Stimulated activated CD4-positive, alpha-beta T cell treated with anti-CD3 and anti-CD28 coated beads, Interleukin-2, amount 100 ng/mL, for 48 hours (primary cell): ENCODE measurements around the gene PHF12.
"Not testable (repeated sequence)": the region's sequence is repeated elsewhere in the genome, so short reads cannot be mapped to it uniquely, and the experiment has no call there.

Experiments used
- DNase-seq, 2 donors: peaks; one replicate each; pipeline ENCODE4 v3.0.0-alpha.2; 2020

PHF12 gene

DNA sequence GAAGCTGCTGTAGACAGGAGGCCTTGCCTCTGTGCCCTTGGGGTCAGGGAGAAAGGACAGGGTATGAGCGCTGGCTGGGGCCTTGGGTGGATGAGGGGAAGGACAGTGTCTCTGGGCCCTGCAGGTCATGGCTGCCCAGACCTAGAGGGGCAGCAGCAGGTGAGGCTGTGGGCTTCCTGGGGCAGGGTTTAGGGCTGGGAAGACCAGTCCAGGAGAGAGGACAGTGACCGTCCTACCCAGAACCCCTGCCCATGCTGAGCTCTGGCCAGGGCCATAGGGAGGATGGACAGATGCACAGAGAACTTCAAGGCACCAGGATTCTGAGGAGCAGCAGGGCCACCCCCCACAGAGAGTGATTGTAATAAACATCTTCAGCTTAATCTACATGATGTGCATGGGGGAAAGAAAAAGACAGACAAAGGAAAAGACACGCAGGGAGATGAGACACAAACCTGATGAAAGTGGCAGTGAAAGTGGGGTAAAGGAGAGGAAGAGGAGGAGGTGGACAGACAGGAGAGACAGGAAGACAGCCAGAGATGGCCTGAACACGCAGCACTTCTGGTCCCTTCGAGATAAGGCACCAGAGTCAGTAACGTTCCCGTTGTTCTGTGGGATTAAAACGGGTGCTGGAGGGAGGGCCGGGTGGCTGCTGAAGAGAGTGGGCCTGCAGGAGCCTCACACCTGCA is 71.3 kb downstream of the PHF12 start:
- DNase-seq = no peak

DNA sequence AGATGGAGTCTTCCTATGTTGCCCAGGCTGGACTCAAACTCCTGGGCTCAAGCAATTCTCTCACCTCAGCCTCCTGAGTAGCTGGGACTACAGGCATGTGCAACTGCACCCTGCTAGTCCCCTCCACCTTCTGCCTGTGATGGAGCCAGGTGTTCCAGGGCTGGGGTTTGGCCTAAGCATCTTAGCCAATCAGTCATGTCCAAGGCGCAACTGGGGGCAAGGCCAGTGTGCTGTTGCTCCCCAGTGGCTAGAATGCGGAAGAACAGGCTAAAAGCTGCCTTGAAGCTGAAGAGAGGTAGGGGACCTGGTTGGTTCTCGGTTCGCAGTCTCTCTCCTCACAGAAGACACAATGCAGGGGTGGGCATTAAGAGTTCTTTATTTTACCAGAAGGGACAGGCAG is 72.3 kb downstream of the PHF12 start:
- DNase-seq = no peak

DNA sequence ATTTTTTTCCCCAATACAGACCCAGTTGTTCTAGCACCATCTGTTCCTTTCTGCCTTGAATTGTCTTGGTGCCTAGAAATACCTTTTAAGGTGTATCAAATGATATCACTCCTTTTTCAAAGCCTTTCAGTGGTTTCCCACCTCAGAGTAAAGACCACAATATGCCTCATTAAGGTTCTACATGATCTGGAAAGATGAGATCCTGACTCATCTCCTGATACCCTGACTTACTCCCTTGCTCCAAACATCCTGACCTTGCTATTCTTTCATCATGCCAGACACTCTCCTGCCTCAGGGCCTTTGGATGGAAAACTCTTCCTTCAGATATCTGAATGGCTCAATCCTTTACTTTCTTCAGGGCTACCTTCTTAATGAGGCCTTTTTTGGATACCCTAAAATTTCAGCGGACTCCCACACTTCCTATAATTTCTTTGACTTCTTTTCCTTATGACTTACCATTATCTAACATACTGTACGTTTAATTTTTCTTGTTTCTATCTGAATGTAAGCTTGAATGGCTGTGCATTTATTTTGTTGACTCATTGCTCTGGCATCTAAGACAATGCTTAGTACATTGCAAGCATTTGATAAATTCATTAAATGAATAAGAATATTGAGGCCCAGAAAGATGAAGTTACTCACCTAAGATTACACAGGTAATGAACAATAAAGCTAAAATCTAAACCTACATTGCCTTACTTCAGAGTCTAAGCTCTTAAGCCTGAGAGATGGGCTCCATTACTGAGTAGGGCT is 73.0 kb downstream of the PHF12 start:
- DNase-seq = no peak

DNA sequence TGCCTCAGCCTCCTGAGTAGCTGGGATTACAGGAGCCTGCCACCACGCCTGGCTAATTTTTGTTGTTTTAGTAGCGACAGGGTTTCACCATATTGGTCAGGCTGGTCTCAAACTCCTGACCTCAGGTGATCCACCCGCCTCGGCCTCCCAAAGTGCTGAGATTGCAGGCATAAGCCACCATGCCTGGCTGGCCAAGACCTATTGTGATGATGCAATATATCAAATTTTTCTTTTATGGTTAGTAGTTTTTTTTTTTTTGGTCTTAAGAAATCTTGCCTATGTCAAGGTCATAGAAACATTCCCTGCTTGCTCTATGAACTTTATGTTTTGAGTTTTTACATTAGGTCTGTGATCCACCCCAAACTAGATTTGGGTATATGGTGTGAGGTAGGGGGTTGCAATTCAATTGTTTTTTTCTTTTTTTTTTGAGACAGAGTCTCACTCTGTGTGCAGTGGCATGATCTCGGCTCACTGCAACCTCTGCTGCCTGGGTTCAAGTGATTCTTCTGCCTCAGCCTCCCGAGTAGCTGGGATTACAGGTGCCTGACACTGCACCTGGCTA is 74.1 kb downstream of the PHF12 start:
- DNase-seq = not testable (repeated sequence)

DNA sequence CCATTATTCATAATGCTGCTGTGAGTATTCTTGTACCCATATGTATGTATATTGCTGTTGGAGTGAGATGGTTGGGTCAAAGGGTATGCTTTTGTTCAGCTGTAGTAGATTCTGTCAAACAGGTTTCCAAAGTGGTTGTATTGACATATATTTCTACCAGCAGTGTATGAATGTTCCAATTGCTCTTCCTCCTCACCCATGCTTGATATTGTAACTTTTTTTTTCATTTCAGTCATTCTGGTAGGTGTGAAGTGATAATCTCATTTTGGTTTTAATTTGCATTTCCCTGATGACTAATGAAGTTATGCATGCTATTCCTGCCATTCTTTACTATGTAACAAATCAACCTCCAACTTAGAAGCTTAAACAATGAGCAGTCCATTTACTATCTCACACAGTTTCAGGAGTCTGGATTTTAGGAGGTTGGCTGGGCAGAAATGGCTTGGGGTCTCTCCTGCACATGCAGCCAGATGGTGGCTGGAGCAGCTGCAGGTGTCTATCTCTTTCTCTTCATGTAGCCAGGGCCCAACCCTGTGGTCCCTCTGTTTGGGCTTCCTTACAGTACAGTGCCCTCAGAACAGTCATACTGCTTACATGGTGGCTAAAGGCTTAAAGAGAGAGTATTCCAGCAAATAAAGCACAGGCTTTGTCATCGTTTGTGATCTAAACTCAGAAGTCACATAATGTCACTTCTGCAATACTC is 75.3 kb downstream of the PHF12 start:
- no peak for DNase-seq

DNA sequence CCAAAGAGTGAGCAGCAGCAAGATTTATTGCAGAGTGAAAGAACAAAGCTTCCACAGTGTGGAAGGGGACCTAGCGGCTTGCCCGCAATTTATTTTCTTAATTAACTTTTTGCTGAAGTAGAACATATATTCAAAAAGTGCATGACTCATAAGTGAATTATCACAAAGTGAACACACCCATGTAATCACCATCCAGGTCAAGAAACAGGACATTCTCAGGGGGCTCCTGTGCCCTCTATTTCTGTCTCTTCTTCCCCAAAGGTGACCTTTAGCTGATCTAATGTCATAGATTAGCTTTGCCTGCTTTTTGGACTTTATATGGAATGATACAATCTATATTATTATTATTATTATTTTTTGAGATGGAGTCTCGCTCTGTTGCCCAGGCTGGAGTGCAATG is 76.6 kb downstream of the PHF12 start:
- no peak for DNase-seq

DNA sequence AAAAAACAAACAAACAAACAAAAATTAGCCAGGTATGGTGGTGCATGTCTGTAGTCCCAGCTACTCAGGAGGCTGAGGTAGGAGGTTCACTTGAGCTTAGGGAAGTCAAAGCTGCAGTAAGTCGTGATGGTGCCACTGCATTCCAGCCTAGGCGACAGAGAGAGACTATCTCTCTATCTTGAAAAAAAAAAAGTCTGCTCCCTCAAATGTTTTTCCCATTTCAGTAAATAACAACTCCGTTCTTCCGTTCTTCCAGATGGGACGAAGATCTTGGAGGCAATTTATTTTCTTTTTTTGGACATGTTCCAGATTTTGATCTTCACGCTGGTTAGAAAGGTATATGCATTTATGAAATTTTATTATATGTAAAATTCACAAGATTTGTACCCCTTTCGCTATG is 77.5 kb downstream of the PHF12 start:
- no peak for DNase-seq

DNA sequence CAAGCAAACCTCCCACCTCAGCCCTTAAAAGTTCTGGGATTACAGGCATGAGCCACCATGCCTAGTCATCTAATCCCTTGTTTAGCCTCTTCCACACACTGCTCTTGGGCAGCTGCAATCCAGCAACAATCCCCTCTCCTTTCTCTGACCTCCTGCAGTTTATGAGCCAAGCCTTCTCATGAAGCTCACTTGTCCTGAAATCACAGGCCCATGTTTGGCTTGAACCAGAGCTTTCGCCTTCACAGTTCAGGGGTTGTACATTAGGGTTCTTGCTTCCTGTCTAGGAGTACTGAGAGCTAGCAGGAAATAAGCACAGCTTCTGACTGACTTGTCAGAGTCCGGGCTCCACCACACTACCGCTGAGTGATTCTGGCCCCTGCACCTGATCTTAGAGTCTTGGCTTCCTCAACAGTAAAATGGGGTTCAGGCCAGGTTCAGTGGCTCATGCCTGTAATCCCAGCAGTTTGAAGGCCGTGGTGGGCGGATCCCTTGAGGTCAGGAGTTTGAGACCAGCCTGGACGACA is 80.2 kb downstream of the PHF12 start:
- peak; percentile 17 to 25 for DNase-seq

DNA sequence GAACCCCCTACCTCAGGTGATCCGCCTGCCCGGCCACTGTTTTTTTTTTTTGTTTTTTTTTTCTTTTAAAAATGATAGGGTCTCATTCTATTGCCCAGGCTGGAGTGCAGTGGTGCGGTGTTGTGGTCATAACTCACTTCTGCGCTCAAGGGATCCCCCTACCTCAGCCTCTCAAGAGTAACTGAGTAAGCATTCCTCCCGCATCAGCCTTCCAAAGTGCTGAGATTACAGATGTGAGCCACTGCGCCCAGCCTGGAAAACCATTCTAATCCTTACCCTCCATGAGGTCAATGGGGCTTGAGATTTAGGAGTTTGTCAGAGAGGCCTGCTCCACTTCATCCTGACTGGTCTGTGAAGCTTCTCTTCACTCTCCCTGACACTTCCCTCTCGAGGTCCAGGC is 84.0 kb downstream of the PHF12 start:
- no peak for DNase-seq

DNA sequence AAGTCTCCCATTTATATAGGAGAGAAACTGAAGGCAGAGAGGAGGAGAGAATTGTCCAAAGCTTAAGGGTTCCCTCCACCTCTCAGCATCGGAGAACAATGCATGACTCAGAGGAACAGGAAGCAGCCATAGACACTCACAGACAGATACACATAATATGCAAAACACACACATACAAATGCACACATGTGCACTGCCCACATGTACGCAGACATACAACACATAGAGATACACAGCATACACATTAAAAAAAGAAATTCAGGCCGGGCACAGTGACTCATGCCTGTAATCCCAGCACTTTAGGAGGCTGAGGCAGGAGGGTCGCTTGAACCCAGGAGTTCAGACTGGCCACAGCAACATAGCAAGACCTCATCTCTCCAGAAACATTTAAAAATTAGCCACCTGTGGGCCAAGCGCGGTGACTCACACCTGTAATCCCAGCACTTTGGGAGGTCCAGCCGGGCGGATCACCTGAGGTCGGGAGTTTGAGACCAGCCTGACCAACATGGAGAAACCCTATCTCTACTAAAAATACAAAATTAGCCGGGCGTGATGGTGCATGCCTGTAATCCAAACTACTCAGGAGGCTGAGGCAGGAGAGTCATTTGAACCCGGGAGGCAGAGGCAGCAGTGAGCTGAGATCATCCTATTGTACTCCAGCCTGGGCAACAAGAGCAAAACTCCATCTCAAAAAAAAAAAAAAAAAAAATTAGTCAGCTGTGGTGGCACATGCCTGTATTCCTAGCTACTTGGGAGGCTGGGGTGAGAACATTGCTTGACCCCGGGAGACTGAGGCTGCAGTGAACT is 85.2 kb downstream of the PHF12 start:
- DNase-seq = no peak

DNA sequence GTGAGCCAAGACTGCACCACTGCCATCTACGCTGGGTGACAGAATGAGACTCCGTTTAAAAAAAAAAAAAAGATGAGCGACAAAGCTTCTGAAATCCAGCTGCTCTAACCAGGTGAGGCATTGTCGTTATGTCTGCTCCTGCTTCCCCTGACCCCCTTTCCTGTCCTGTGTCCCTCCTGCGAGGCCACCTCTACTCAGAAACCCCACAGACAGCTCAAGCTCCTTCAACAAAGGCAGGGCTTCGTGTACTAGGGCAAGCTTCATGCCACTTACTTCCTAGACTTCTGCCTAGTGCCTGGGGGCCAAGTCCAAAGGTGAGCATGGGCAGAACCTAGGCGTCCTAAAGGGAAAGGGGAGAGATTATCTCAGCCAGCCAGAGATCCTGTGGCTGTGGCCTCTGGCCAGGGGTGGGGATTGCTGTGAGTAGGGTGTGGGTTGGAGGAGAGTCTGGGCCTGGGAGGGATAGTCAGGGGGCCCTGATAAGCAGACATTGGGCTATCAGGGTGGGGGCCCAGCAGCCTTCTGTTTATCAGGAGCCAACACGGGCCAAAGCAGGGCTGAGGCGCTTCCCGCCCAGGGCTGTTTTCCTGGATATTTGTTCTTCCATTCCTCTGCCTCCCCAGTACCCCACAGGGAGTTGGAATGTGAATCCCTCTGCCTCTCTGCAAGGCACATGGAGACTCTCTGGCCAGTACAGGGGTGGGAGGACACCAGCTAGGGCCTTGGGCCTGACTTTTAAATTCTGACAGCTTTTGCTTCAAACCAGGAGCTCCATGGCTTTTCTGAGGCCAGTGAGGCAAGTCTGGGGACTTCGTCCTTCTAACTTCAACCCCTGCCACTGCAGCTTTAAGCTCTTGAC is 86.1 kb downstream of the PHF12 start:
- no peak for DNase-seq

DNA sequence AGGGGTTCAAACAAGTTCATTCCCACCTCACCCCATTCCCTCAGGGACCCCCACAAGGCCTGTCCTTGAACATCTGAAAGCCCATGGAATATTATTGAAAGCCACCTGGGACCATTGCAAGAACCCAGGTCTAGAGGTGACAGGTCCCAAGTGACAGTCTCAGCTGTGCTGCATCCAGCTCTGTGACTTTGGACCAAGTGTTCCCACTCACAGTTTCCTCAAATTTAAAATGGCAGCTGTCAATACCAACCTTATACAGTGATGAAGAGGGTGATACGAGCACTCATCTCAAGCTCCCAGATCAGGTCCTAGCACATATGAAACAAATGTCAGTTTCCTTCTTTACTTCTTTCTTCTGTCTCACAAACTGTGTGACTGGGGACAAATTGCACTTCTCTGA is 87.4 kb downstream of the PHF12 start:
- no peak for DNase-seq

DNA sequence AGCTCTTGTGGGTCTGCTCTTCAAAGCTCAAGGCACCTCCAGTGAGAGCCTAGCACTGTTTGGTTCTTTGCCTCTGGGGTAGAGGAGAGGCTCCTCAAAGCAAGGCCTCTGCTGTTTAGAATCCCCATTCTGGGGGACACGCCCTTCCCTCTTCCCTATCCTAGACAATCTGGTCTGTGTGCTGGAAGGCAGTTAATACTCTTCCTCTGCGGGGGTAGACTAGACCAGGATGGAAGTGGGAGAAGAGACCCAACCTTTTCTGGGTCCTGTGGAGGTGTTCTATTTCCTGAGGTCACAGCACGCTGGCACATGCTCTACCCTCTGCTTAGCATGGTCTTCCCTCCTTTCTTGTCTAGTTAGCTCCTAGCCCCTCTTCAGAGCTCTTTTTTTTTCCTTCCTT is 88.8 kb downstream of the PHF12 start:
- DNase-seq = no peak

DNA sequence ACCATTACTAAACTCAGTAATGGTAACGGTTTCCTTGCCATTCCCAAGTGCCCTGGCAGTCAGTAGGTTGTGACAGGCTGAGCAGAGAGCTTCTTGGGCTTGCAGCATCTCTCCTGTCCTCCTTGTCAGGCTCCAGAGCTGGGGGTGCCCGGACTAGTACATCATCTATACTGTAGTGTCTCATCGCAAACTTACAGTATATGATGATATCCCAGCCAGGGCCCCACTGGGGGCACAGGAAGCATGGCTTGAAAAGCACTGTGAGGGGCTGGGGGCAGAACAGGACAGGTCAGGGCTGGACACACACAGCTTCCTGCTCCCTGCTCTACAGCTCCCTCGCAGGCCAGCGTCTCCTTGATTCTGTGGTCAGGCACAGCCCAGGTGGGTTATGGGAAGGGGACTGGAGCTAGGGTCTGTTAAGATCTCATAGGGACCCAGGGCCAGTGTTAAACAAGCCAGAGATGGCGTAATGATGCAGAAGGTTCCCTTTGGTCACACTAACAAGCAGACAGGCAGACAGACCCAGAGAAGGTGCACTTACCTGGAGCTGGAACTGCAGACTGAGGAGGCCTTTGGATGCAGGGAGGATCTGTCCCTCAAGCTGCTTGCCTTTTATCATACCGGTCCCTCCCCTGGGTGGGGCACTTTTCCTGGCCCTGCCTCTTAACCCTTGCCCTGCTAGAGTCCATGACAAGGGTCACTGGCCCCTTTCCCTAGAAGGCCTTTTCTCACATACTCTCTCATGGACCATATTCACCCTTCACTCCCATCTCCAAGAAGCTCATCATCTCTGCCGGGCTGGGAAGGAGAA is 89.7 kb downstream of the PHF12 start:
- no peak for DNase-seq

DNA sequence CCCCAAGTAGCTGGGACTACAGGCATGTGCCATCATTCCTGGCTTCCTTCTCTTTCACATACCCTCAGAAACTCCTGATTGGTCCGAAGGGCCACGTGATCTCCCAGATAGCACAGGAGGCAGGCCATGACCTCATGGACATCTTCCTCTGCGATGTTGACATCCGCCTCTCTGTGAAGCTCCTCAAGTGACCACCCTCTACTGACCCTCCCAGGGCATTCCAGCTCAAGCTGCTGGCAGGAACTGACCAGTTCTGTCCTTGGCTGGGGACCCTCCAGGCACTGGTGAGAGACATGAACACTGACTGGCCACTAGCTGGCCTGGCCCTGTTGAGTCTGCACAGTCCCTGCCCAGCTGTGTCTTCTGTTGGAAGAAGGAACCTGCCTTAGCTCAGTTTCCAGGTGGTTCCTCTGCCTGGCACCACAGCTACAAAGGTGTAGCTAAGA is 90.9 kb downstream of the PHF12 start:
- no peak for DNase-seq

DNA sequence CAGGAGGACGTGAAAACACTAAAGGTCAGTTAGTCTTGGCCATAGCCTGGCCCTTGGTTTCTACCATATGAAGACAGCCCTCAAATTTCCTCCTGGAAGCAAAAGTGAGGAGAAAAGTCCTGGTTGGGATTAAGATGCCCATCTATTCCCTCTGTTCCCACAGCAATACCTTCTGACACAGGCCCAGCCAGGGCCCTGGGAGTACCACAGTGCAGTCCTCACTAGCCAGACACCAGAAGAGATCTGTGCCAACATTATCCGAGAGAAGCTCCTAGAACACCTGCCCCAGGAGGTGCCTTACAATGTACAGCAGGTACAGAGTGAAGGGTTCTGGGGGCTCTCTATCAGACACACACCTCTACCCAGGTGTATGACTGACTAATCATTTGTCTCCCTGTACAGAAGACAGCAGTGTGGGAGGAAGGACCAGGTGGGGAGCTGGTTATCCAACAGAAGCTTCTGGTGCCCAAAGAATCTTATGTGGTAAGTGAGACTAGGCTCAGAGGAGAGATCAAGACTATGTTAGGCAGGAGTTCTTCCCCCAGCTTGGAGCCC is 92.4 kb downstream of the PHF12 start:
- DNase-seq = no peak

DNA sequence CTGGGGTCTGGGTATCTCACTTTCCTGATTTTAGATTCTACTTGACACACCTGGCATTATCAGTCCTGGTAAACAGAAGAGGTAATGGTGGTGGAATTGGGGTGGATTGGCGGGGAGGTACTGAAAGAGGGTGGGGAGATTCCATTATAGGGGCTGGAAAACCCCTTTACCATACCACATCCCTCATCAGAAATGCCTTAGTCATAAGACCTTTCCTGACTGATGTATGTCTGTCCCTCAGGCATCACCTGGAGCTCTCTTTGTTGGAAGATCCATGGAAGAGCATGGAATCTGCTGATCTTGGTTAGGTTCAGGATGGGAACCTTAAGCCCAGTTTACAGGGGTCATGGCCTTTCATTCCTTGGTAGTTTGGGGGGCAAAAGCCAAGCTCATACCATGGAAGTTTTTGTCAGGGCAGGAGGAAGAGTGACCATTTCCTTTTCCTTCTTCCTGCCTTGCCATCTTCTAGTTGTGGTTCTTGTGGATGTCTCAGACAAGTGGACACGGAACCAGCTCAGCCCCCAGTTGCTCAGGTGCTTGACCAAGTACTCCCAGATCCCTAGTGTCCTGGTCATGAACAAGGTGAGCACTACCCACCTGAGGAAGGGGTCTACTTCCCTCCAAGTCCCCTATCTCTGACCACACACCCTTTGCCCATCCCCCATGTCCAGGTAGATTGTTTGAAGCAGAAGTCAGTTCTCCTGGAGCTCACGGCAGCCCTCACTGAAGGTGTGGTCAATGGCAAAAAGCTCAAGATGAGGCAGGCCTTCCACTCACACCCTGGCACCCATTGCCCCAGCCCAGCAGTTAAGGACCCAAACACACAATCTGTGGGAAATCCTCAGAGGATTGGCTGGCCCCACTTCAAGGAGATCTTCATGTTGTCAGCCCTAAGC is 93.2 kb downstream of the PHF12 start:
- no peak for DNase-seq

DNA sequence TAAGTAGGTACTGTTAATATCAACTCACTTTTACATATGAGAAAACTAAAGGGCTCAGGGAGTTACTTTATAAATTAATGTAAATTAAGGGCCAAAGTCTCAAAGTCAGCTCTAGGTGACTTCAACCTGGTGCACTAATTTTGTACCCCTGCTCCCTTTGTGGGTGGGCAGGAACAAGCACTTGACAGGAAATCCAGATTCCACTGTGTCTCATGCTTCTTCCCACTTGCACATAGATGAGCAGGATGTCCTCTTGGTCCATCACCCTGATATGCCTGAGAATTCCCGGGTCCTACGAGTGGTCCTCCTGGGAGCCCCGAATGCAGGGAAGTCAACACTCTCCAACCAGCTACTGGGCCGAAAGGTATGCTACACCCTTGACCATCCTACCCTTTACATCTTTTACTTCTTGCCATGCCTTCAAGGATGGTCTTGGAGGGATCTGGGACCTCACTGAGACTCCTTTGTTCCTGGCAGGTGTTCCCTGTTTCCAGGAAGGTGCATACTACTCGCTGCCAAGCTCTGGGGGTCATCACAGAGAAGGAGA is 95.2 kb downstream of the PHF12 start:
- DNase-seq = no peak

DNA sequence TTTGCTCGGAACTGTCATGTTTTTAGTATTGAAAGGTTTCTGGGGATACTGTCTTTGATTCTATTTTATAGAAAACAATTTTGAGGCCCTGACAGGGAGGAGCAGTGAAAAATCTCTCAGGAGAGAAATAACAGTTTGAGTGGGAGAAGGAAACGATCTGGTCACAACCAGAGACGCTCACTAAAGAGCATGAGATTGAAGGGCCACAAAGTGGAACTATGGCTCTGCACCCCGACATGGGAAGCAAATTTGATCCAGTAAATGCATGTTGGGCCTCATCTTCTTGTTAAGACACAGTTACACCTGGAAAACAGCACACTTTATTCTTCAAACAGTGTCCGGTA is 96.0 kb downstream of the PHF12 start:
- no peak for DNase-seq
